Measurements from ENCODE around the gene EMX1.

GRCh38 chr2:72944804-72945449, 27.6 kb downstream of the EMX1 start:
- TF ChIP-seq CTCF (IDR thresholded peaks at IDR 0.05; ENCODE audit: borderline replicate concordance, extremely low read depth, low read length, poor library complexity, severe bottlenecking) (no peak), EZH2 (IDR thresholded peaks at IDR 0.05; ENCODE audit: borderline replicate concordance, low read depth, low read length, severe bottlenecking) (no peak)
